HG02840 (cell line): ENCODE data around the gene FTCD.
"Not testable (repeated sequence)": the region's sequence is repeated elsewhere in the genome, so short reads cannot be mapped to it uniquely, and the experiment has no call there.

ENCODE experiments used
- ATAC-seq: cut with Tn5 transposase; IDR thresholded peaks from one replicate; pipeline ENCODE4 v1.9.1; 2021; ENCODE audit warnings: mild to moderate bottlenecking, moderate library complexity, moderate number of reproducible peaks; ENCODE audit not compliant: unreplicated experiment, low FRiP score

The FTCD gene

DNA sequence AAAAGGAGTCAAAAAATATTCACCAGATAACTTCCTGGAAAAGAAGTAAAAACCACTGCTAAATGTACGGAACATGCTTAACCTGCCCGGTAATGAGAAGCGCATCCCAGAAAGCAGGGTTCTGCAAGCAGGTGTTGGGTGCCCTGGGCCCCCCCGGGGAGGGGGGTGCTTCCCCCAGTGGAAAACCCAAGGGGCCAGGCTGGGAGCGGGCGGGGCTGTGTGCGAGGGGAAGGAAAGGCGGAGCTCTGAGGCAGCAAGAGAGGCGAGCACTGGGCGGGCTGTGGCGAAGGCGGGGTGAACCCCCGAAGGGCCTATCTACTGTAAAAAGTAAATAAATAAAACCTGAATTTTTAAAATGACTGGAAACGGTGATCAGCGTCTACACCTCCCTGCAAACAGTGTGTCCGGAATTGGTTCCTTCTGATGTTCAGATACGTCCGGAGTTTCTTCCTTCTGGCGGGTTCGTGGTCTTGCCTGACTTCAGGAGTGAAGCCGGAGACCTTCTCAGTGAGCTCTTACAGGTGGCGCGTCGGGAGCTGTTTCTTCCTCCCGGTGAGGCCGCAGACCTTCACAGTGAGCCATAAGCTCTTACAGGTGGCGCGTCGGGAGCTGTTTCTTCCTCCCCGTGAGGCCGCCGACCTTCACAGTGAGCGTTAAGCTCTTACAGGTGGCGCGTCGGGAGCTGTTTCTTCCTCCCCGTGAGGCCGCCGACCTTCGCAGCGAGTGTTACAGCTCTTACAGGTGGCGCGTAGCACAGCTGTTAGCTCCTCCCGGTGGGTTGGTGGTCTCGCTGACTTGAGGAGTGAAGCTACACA, 13.4 kb downstream of the FTCD start:
- no peak for ATAC-seq

DNA sequence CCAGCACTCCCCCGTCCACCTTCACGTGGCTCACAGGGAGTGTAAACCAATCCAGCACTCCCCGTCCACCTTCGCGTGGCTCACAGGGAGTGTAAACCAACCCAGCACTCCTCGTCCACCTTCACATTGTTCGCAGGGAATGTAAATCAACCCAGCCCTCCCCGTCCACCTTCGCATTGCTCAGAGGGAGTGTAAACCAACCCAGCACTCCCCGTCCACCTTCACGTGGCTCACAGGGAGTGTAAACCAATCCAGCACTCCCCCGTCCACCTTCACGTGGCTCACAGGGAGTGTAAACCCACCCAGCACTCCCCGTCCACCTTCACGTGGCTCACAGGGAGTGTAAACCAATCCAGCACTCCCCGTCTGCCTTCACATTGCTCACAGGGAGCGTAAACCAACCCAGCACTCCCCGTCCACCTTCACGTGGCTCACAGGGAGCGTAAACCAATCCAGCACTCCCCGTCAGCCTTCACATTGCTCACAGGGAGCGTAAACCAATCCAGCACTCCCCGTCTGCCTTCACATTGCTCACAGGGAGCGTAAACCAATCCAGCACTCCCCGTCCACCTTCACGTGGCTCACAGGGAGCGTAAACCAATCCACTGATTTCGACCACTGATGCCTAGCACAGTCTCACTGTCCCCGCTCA, 14.9 kb downstream of the FTCD start:
- not testable (repeated sequence) for ATAC-seq

GRCh38 chr21:46139686-46140085, 15.7 kb downstream of the FTCD start:
- ATAC-seq: no peak

DNA sequence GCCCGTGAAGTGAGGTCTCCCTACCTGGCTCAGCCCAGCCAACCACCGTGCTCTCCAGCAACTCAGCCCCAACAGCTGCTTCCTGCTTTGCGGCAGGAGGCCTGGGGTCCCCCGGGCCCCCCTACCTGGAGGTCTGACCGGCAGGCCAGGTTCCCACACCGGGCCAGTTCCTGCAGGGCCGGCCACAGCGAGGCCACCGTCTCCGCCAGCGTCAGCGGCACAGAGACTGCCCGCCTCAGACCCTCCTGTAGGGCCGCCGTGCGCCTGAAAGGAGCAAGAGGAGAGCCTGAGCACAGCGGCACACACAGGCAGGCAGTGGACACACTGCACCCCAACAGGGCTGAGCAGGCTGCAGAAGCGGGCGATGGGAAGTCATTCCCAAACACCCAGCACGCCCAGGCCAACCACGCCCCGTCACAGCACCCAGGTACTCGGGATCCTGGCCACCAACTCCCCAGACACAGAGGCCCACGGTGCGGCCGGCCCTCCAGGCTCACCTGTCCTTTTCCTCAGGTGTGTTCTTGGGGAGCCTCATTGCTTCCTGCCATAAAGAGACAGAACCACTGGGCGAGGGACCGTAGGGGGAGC, 16.9 kb downstream of the FTCD start:
- no peak for ATAC-seq

DNA sequence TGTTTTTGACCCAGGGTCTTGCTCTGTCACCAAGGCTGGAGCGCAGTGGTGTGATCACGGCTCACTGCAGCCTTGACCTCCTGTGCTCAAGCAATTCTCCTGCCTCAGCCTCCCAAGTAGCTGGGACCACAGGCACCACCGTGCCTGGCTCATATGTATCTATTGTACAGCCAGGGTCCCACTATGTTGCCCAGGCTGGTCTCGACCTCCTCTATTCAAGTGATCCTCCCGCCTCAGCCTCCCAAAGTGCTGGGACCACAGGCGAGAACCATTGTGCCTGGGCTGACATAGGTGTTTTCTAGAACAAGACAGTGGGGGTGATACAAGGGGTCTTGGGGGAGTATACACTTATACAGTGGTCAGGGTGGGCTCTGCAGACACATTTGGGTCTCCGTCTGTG, 17.5 kb downstream of the FTCD start:
- ATAC-seq: no peak

- ATAC-seq: no peak
These were observed 18.5 kb downstream of the FTCD start for GRCh38 chr21:46136739-46137349.

DNA sequence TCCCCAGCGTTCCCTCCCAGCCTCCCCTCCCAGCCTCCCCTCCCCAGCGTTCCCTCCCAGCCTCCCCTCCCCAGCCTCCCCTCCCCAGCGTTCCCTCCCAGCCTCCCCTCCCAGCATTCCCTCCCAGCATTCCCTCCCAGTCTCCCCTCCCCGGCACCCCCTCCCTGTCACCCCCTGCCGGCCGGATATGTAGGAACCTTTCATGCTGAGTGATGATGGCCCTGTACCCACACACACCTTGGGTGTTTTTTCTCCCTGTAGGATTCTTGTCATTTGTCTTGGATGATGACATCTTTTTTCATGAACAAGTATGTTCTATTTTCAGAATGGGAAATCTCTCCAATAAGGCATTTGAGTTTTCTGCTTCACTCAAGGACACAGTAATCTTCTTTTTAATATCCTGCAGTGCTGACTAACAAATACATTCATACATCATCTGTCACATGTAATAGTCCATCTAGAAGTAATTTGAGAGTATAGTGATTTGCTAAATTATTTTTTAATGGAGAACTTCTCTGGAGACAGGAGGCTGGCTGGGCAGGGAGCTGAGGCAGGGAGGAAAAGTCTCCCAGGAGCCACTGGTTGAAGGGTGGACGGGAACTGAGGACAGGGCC, 19.5 kb downstream of the FTCD start:
- ATAC-seq: no peak

- ATAC-seq: no peak
These were observed 23.3 kb downstream of the FTCD start for GRCh38 chr21:46131838-46132651.

DNA sequence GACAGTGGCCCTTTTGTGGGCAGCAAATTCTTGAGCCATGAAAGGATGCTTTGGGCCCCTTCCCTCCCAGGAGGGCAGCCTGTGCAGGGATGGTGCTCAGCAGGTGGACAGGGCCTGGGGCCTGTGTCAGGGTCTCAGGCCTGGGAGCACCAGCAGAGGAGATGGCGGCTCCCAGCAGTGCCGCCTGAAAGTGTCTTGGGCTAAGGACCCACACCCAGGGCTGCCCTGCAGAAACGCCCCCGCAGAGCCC, 23.9 kb downstream of the FTCD start:
- ATAC-seq: no peak

DNA sequence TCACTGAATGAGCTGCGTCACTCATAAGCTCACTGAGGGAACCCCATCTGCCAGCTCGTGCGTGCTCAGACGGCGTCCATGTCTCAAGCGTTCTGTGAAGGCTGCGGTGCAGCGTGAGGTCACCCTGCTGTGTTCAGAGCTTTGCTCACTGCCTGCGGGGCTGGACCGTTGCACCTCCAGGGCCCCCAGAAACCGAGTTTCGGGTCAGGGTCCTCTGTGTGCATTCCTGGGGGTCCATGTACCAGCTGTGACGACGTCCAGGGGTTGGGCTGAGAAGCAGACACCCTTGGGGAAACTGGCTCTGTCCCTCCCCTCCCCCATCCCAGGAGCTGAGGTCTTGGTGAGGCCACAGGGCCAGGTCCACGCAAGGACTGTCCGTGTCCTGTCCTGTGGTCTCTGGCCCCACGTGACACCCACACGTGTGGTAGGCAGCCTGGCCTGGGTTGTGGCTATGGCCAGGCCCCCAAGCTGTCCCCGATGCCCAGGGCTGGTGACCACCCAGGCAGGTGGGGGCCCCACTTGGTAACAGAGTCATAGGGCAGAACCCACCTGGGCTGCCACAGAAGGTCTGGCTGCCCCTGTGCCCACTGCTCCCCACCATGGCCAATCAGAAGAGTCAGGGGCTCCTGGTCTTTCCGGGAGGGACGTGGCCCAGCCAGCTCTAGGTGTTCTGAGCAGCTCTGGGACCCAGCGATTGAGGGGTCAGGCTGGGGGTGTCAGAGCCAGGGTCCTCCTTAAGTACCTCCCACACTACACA, 24.4 kb downstream of the FTCD start:
- ATAC-seq: no peak

- no peak for ATAC-seq
These were observed 25.3 kb downstream of the FTCD start for GRCh38 chr21:46129846-46130651.

DNA sequence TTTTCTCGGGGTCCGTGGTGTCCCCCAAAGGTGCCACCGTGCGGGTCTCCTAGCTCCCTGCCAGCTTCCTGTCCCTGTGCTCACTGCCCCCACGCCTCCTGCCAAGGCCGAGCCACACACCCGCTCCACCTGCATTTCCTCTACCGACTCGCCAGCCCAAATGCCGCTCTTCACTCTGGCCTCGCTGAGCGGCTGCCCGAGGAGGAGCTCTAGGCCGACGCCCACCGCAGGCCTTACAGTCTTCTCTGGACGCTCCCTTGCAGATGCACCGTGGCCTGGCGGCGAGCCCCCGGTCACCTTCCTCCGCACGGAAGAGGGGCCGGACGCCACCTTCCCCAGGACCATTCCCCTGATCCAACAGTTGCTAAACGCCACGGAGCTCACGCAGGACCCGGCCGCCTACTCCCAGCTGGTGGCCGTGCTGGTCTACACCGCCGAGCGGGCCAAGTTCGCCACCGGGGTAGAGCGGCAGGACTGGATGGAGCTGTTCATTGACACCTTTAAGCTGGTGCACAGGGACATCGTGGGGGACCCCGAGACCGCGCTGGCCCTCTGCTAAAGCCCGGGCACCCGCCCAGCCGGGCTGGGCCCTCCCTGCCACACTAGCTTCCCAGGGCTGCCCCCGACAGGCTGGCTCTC, 26.3 kb downstream of the FTCD start:
- no peak for ATAC-seq

DNA sequence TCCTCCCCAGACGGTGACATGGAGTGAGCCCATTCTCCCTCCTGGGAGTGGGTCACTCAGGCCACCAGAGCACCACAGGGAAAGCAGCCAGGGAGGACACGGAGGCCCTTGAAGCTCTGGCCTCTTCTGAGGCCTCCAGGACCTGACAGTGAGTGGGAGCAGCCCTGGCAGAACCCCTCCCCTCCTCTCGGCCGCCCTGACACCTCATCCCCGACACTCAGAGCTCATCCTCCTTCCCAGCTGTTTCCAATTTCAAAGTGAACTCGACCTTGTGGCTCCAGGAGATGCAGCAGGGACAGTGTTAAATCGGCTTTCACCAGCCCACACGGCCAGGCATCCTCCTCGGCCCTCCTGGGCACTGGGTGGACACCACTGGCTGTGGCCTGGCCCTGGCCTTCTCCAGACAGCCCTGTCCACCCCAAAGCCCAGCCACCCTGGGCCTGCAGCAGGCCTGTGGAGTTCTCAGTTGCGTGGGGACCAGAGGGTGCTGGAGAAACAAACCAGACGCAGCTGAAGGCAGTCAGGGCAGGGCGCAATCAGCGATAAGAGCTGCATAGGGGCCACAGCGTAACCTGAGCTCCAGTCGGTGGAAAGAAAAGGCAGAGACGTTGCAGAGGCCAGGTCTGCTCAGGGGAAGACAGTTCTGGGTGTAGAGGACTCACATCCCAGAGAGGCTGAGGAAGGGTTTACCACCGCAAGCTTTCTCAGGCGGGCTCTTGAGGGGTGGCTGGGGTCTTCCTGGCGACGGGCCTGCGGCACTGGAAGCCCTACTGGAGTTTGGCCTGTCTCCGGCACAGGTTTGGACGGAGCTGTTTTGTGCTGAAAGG, 27.1 kb downstream of the FTCD start:
- no peak for ATAC-seq

DNA sequence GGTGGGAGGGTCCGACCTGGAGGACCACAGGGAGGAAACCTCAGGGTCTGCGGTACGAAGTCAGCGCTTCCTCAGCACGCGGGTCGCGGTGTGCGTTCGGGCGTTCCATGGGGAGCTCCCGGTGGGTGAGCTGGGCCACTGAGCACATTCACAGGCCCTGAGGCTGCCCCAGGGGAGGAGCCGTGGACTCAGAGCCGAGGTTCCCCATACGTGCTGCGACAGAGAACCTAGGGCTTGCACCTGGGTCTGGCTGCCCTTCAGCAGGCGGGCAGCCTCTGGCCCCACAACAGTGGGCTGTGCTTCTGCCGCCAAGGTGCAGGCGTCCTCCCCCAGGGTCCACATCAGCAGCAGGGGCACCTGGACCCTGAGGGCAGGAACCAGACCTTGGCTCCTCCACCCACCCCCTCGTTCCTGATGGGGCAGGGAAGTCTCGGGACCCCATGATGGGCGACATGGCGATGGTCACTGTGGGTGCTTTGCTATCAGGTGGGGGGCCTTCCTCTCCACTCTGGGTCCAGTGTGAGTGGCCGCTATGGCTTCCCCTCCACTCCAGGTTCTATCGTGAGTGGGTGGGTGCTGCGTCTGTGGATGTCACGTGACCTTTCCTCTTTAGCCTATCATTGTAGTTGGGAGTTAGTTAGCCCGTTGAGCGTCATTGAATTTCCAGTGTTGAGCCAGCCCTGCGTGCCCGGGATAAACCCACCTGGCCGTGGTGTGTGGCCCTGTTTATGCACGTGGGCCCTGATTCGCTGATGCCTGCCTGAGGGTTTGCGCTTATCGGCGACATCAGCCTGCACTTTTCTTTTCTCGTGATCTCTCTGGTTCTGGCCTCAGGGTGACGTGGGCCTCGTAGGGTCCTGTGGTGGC, 27.9 kb downstream of the FTCD start:
- no peak for ATAC-seq

- ATAC-seq: no peak
These were observed 28.8 kb downstream of the FTCD start for GRCh38 chr21:46126309-46127238.
